Brain microvascular endothelial cell (primary cell): Measurements from ENCODE around the gene SPRED3.
"Not testable (repeated sequence)": the region's sequence is repeated elsewhere in the genome, so short reads cannot be mapped to it uniquely, and the experiment has no call there.

Experiments
- DNase-seq: peaks from one replicate; pipeline ENCODE4 v3.0.0-alpha.2; 2020
- H3K27ac ChIP-seq: fragments of 250-450 bp; sonication (Bioruptor Pico); 2 replicates; pipeline ENCODE4 v1.5.1; 2020; ENCODE audit warnings: mild to moderate bottlenecking, moderate library complexity
- H3K27me3 ChIP-seq: fragments of 250-450 bp; sonication (Bioruptor Pico); replicated peaks from 2 replicates; pipeline ENCODE4 v1.5.1; 2020; ENCODE audit warnings: mild to moderate bottlenecking
- H3K36me3 ChIP-seq: fragments of 250-450 bp; sonication (Bioruptor Pico); replicated peaks from 2 replicates; pipeline ENCODE4 v1.5.1; 2020; ENCODE audit warnings: mild to moderate bottlenecking
- H3K4me3 ChIP-seq: 2 replicates; pipeline ENCODE4 v1.5.1; 2011; ENCODE audit warnings: low read depth, mild to moderate bottlenecking, control low read depth, low read length, moderate library complexity
- in situ Hi-C: cut with HindIII; loops from 2 replicates; pipeline ENCODE4 v1.10.0; 2017; ENCODE audit warnings: low sequenced_read_pairs, low pct_ligation_motif_present
- TF ChIP-seq, protein P1 (sequence below): IDR thresholded peaks from 2 replicates; pipeline ENCODE4 v1.5.1; 2011; ENCODE audit warnings: low read depth, mild to moderate bottlenecking, moderate library complexity, low read length, control low read depth, inconsistent platforms; ENCODE audit errors: missing control alignments

SPRED3 gene

GRCh38 chr19:38405276-38405675 is 16.8 kb downstream of the SPRED3 start:
- no peak for DNase-seq
- TF ChIP-seq, protein P1, sequence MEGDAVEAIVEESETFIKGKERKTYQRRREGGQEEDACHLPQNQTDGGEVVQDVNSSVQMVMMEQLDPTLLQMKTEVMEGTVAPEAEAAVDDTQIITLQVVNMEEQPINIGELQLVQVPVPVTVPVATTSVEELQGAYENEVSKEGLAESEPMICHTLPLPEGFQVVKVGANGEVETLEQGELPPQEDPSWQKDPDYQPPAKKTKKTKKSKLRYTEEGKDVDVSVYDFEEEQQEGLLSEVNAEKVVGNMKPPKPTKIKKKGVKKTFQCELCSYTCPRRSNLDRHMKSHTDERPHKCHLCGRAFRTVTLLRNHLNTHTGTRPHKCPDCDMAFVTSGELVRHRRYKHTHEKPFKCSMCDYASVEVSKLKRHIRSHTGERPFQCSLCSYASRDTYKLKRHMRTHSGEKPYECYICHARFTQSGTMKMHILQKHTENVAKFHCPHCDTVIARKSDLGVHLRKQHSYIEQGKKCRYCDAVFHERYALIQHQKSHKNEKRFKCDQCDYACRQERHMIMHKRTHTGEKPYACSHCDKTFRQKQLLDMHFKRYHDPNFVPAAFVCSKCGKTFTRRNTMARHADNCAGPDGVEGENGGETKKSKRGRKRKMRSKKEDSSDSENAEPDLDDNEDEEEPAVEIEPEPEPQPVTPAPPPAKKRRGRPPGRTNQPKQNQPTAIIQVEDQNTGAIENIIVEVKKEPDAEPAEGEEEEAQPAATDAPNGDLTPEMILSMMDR, result no peak
- Histone ChIP-seq H3K4me3 (no peak overlapping the region), H3K27ac (no peak overlapping the region), H3K27me3 (no peaks in the 10 kb centered on the region), H3K36me3 (no peaks in the 10 kb centered on the region)
- in situ Hi-C loops, result no loop called here

DNA sequence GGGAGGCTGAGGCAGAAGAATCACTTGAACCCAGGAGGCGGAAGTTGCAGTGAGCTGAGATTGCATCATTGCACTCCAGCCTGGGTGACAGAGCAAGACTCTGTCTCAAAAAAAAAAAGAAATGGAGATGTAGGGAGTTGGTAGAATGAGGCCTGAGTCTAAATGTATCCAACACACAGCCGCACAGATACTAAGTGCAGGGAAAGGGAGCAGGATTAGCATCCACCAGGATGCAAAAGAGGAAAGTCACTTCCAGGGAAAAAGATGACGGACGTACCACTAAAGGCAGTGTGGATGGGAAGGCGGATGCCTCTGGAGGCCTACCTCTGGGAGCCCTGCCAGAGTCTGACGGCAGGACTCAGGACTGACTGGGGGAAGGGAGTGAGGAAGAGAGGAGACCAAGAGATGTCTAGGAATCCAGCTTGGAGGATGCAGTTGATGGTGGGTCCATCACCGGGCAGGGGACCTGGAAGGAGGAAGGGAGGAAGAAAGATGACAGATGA is 21.2 kb downstream of the SPRED3 start:
- in situ Hi-C loops, result no loop called here
- Histone ChIP-seq H3K27ac (no peak overlapping the region), H3K36me3 (no peaks in the 10 kb centered on the region), H3K27me3 (no peaks in the 10 kb centered on the region), H3K4me3 (no peak overlapping the region)
- DNase-seq, result peak; percentile 44
- TF ChIP-seq, protein P1, result no peak

DNA sequence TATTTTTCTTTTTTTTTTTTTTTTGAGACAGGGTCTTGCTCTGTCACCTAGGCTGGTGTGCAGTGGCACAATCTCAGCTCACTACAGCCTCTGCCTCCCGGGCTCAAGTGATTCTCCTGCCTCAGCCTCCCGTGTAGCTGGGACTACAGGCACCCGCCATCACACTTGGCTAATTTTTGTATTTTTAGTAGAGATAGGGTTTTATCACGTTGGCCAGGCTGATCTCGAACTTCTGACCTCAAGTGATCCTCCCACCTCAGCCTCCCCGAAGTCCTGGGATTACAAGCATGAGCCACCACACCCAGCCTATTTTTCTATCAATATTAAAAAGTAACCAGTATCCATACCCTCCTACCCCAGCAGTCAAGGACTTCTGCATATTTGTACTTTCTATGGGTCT is 21.9 kb downstream of the SPRED3 start:
- H3K27ac ChIP-seq, DNase-seq, in situ Hi-C loops, H3K4me3 ChIP-seq, H3K36me3 ChIP-seq, H3K27me3 ChIP-seq: not testable (repeated sequence)

GRCh38 chr19:38411041-38411712 is 22.7 kb downstream of the SPRED3 start:
- Histone ChIP-seq H3K4me3 (no peak overlapping the region), H3K36me3 (no peaks in the 10 kb centered on the region), H3K27me3 (no peaks in the 10 kb centered on the region), H3K27ac (no peak overlapping the region)
- in situ Hi-C loops, result no loop called here
- no peak for DNase-seq
- TF ChIP-seq, protein P1, result no peak

- H3K36me3 ChIP-seq, H3K27me3 ChIP-seq, H3K4me3 ChIP-seq, H3K27ac ChIP-seq, in situ Hi-C loops, DNase-seq: not testable (repeated sequence)
Observed at GRCh38 chr19:38411898-38412297, 23.4 kb downstream of the SPRED3 start.

- in situ Hi-C loops, result no loop called here
- Histone ChIP-seq H3K36me3 (no peaks in the 10 kb centered on the region), H3K27ac (no peak overlapping the region), H3K4me3 (no peak overlapping the region), H3K27me3 (no peaks in the 10 kb centered on the region)
- TF ChIP-seq, protein P1, result no peak
- no peak for DNase-seq
Observed at GRCh38 chr19:38412491-38412890, 24.0 kb downstream of the SPRED3 start.

DNA sequence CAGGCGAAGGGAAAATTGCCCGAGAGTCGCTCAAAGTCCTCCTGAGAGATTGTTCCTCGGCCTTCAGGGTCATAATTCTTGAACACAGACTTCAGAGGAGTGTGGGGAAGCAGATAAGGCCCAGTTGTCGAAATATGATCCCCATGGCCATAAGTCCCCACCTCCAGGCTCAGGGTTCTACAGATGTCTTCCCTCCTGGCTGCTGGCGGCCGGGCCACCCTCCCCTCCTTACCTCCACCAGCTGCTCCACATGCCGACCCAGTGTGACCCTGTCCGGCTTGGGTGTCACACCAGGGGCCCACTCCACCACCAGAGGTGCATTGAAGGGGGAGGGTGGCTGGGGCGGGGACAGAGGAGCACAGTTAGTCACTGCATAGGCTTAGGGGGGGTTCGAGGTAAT is 24.5 kb downstream of the SPRED3 start:
- Histone ChIP-seq H3K27me3 (no peaks in the 10 kb centered on the region), H3K36me3 (no peaks in the 10 kb centered on the region), H3K27ac (no peak overlapping the region), H3K4me3 (no peak overlapping the region)
- in situ Hi-C loops, result no loop called here
- TF ChIP-seq, protein P1, result no peak
- DNase-seq, result no peak
